ENCODE results near the gene ATF3. TPM values are rescaled to one million over a fixed set of nuclear protein-coding genes. Genes with fewer than 3 reads are reported as not detected.
"Not testable (repeated sequence)": the region's sequence is repeated elsewhere in the genome, so short reads cannot be mapped to it uniquely, and the experiment has no call there.

ATF3 gene
- total and polyA plus RNA-seq, 3 experiments from 2014 or later = 58.8 to 59.0 TPM; not detected in 1

DNA sequence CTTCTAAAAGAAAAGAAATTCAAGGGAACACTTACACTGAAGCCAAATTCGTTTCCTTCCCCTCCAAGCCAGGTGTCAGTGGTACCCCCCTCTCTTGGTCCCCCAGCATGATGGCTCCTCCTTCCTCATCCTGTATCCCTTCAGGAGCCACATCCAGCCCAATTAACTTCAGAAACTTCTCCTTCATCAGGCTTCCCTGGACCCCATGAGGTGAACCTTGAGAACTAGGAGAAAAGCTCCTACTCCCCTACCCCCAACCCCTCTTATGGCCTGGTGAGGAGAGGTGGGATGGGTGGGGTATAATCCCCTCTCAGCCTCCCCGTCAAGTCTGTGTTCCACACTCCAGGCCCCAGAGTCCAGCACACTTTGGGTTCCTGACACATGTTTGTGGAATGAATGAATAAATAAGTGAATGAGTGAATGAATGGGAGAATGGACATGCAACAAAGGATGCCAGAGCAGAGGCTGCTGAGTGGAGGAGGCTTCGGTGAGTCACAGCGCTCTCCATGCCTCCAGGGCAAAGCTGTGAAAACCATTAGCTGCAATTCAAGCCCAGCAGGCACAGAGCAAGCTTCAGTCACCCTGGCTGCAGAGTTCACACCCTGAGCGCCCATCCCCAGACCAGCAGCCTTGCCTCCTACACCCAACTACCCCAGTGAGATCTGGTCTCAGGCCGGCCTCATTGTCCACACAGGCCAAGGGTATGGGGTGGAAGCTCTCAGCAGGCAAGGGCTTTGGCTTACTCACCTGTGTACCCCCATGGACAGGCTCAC, 47.3 kb downstream of the ATF3 start:
- no peak overlapping the region for H3K27ac ChIP-seq (ENCODE audit: low read depth, low read length)
- Mint-ChIP-seq H3K27me3 (peaks cover 12 to 32% of the 10 kb centered on the region in 2 donors), H3K4me1 (no peaks in the 10 kb centered on the region), H3K4me3 (no peak overlapping the region), H3K27ac (no peak overlapping the region), H3K9me3 (no peaks in the 10 kb centered on the region), H3K36me3 (no peaks in the 10 kb centered on the region)
- no peaks in the 10 kb centered on the region for H3K9me3 ChIP-seq (ENCODE audit: low read length)
- no peaks in the 10 kb centered on the region for H3K36me3 ChIP-seq (ENCODE audit: insufficient read depth, low read length)
- ChIA-PET POLR2A (no interaction called here), CTCF (interaction anchor here (1.5 kb wide), 1 partner anchor 9 kb away, joined by 10 read pairs; no protein-coding TSS in a partner anchor)
- H3K4me1 ChIP-seq (ENCODE audit: insufficient read depth, low read length) = no peaks in the 10 kb centered on the region
- no peak for DNase-seq
- H3K27me3 ChIP-seq (ENCODE audit: insufficient read depth, low read length, poor library complexity, severe bottlenecking) = no peaks in the 10 kb centered on the region
- no peak overlapping the region for H3K4me3 ChIP-seq (ENCODE audit: low read length)

DNA sequence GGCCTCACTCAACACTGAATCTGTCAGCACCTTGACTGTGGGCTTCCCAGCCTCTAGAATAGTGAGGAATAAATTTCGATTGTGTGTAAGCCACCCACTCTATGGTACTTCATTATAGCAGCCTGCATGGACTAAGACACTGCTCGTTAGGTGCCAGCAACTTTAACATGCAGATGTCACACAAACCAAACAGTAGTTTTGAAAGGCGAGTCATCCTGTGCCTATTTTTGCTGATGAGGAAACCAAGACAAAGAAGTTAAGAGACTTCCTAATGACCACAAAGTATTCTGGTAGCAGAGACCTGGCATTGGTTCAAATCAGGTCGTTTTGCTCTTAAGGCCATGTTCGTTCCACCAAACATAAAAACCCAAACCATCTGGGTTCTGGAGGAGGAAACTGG, 48.2 kb downstream of the ATF3 start:
- H3K4me3 Mint-ChIP-seq = no peak overlapping the region
- Histone ChIP-seq H3K36me3 (ENCODE audit: insufficient read depth, low read length) (no peaks in the 10 kb centered on the region), H3K9me3 (ENCODE audit: low read length) (no peaks in the 10 kb centered on the region), H3K27me3 (ENCODE audit: insufficient read depth, low read length, poor library complexity, severe bottlenecking) (no peaks in the 10 kb centered on the region), H3K27ac (ENCODE audit: low read depth, low read length) (no peak overlapping the region), H3K4me1 (ENCODE audit: insufficient read depth, low read length) (no peaks in the 10 kb centered on the region), H3K4me3 (ENCODE audit: low read length) (no peak overlapping the region)
- H3K4me1 Mint-ChIP-seq = no peaks in the 10 kb centered on the region
- H3K9me3 Mint-ChIP-seq = no peaks in the 10 kb centered on the region
- DNase-seq = no peak
- no peak overlapping the region for H3K27ac Mint-ChIP-seq
- peaks cover 8 to 31% of the 10 kb centered on the region in 2 donors for H3K27me3 Mint-ChIP-seq
- ChIA-PET POLR2A (no interaction called here), CTCF (no interaction called here)
- no peaks in the 10 kb centered on the region for H3K36me3 Mint-ChIP-seq

DNA sequence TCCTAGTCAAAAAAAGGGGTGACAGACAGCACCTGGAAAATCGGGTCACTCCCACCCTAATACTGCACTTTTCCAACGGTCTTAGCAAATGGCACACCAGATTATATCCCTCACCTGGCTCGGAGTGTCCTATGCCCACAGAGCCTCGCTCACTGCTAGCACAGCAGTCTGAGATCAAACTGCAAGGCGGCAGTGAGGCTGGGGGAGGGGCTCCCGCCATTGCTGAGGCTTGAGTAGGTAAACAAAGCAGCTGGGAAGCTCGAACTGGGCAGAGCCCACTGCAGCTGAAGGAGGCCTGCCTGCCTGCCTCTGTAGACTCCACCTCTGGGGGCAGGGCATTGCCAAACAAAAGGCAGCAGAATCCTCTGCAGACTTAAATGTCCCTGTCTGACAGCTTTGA, 49.7 kb downstream of the ATF3 start:
- CTCF ChIA-PET; H3K4me3 Mint-ChIP-seq; H3K4me1 Mint-ChIP-seq; H3K36me3 ChIP-seq (ENCODE audit: insufficient read depth, low read length); DNase-seq; H3K9me3 Mint-ChIP-seq; H3K4me3 ChIP-seq (ENCODE audit: low read length); H3K36me3 Mint-ChIP-seq; H3K4me1 ChIP-seq (ENCODE audit: insufficient read depth, low read length); POLR2A ChIA-PET; H3K9me3 ChIP-seq (ENCODE audit: low read length); H3K27ac Mint-ChIP-seq; H3K27ac ChIP-seq (ENCODE audit: low read depth, low read length); H3K27me3 ChIP-seq (ENCODE audit: insufficient read depth, low read length, poor library complexity, severe bottlenecking): not testable (repeated sequence)
- peaks cover 8 to 30% of the 10 kb centered on the region in 2 donors for H3K27me3 Mint-ChIP-seq

DNA sequence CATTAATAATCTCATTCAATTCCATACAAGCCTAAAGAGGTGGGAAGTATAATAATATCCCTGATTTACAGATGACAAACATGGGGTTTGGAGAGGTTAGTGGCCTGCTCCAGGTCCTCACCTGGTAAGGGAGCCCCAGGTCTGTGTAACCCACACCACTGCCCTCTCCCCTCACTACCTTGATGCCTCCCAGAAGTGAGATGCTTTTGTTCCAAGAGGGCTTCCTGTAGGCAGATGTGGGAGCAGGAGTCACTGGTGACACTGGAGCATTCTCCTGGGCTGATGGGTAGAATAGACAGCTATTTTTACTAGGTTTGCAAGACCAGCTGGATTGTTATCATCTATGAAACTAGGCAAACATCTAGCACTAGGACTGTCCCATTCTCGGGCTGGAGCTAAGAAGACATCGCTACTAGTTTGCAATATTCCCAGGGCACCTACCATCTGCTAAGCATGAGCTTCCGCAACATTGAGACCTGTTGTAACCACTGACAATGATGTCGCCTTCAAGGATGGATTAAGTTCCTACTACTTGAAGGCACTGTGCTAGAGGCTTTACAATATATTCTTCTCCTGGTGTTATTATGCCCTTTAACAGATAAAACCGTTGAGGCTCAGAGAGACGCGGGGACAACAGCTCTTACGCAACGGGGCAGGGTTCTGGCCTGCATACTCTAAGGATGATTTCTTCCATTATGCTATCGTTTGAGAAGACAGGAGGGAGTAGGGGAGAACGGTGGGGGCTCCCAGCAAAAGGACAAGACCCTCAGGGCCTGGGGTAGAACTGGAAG, 56.0 kb downstream of the ATF3 start:
- Mint-ChIP-seq H3K4me1 (peaks cover 9 to 25% (median 14%) of the 10 kb centered on the region in 3 donors), H3K27ac (no peak overlapping the region), H3K36me3 (no peaks in the 10 kb centered on the region), H3K4me3 (no peak overlapping the region), H3K27me3 (no peaks in the 10 kb centered on the region), H3K9me3 (no peaks in the 10 kb centered on the region)
- no peaks in the 10 kb centered on the region for H3K36me3 ChIP-seq (ENCODE audit: insufficient read depth, low read length)
- H3K4me1 ChIP-seq (ENCODE audit: insufficient read depth, low read length) = peaks cover 8% of the 10 kb centered on the region
- ChIA-PET CTCF (interaction anchor here (0.6 to 2.3 kb wide), 39 partner anchors 10 to 339 kb away, joined by 3 to 27 read pairs (median 4); partner anchors contain the start of genes FLVCR1 and NSL1), POLR2A (no interaction called here)
- no peak for DNase-seq
- no peak overlapping the region for H3K27ac ChIP-seq (ENCODE audit: low read depth, low read length)
- H3K9me3 ChIP-seq (ENCODE audit: low read length) = no peaks in the 10 kb centered on the region
- H3K4me3 ChIP-seq (ENCODE audit: low read length) = no peak overlapping the region
- H3K27me3 ChIP-seq (ENCODE audit: insufficient read depth, low read length, poor library complexity, severe bottlenecking) = no peaks in the 10 kb centered on the region

DNA sequence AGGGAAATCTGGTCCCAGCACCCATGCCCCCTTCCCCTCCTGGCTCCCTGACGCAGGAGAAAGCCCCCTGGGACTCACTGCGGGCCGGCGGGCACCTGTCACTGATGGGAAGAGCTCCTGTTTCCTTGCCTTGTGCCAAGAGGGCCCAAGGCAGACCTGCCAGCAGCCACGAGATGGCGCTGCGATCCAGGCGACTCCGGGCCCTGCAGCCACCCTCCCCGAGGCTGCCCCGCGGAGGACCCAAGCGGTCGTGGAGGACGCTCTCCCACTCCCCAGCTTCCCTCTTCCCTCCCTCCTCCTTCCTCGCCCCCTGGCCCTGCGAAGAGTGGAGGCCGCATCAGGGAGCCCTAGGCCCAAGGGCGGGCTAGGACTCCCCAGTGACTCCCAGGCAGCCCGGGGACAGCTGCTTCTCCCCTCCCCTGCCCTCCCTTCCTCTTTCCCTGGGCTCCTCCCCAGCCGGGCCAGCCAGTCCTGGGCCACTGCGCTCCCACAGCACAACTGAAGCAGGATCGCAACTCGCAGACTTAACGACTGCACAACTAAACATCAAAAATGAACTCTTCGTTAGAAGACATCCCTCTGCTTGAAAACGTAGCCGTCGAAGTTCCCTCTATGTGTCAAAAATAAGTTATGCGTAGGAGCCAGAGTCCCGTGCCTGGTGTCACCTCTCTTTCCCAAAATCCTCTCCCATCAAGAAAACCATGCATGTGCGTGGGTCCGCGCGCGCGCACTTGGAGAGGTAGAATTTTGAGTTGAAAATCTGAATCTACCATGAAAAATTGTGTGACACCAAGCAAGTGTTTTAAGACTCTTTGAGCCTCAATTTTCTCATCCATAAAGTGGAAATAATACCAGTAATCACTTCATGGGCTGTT, 56.9 kb downstream of the ATF3 start:
- no peaks in the 10 kb centered on the region for H3K9me3 Mint-ChIP-seq
- Histone ChIP-seq H3K4me1 (ENCODE audit: insufficient read depth, low read length) (peaks cover 8% of the 10 kb centered on the region), H3K4me3 (ENCODE audit: low read length) (peak overlapping the region; percentile 50), H3K27me3 (ENCODE audit: insufficient read depth, low read length, poor library complexity, severe bottlenecking) (no peaks in the 10 kb centered on the region), H3K27ac (ENCODE audit: low read depth, low read length) (no peak overlapping the region), H3K36me3 (ENCODE audit: insufficient read depth, low read length) (no peaks in the 10 kb centered on the region), H3K9me3 (ENCODE audit: low read length) (no peaks in the 10 kb centered on the region)
- peaks cover 9 to 25% (median 14%) of the 10 kb centered on the region in 3 donors for H3K4me1 Mint-ChIP-seq
- ChIA-PET POLR2A (no interaction called here), CTCF (interaction anchor here (0.6 to 2.3 kb wide), 37 partner anchors 10 to 338 kb away, joined by 3 to 27 read pairs (median 4); partner anchors contain the start of genes FLVCR1 and NSL1)
- peaks cover 0 to 3% of the 10 kb centered on the region in 2 donors for H3K27me3 Mint-ChIP-seq
- no peaks in the 10 kb centered on the region for H3K36me3 Mint-ChIP-seq
- DNase-seq = peak; percentile 64 to 76 (median 71)
- H3K4me3 Mint-ChIP-seq = peak overlapping the region; percentile 12 to 78 (median 71)
- H3K27ac Mint-ChIP-seq = peak overlapping the region in 1 of 8 donors; percentile 50

DNA sequence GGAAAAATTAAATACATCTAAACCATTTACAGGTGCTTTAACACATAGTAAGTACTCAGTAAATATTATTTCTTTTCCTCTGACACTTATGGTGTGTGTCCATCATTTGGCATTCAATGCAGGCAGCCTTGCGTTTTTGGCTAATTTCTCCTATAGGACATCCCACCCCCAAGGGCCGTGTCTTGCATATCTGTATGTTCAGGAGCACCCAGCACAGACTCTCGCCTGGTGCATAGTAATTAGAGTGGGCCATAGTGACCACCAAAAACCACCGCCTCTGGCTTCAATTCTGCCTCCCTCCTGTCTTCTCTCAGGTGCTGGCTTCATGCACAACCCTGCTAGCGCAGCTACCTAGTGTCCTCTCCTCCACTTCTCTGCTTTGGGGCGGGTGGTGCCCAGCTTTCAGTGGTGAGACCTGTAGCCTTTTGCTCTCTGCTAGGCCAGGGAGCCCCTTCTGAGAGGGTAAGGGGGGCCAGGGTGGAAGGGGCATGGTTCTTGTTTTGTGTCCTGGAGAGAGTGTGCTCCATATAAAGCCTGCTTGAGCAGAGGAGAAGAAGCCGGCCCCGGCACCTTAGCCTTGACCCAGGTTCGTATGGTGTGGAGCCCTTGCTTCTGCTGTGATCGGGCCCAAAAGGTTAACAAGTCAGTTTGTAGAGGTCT, 57.7 kb downstream of the ATF3 start:
- ChIA-PET POLR2A (no interaction called here), CTCF (interaction anchor here (0.9 to 2.3 kb wide), 13 partner anchors 75 to 329 kb away, joined by 3 to 27 read pairs (median 5); partner anchors contain the start of gene FLVCR1)
- Histone ChIP-seq H3K36me3 (ENCODE audit: insufficient read depth, low read length) (no peaks in the 10 kb centered on the region), H3K27me3 (ENCODE audit: insufficient read depth, low read length, poor library complexity, severe bottlenecking) (no peaks in the 10 kb centered on the region), H3K27ac (ENCODE audit: low read depth, low read length) (no peak overlapping the region), H3K9me3 (ENCODE audit: low read length) (no peaks in the 10 kb centered on the region), H3K4me1 (ENCODE audit: insufficient read depth, low read length) (peaks cover 8% of the 10 kb centered on the region), H3K4me3 (ENCODE audit: low read length) (no peak overlapping the region)
- DNase-seq = no peak
- H3K36me3 Mint-ChIP-seq = no peaks in the 10 kb centered on the region
- peaks cover 9 to 25% (median 14%) of the 10 kb centered on the region in 3 donors for H3K4me1 Mint-ChIP-seq
- peaks cover 2 to 7% of the 10 kb centered on the region in 2 donors for H3K27me3 Mint-ChIP-seq
- H3K4me3 Mint-ChIP-seq = no peak overlapping the region
- H3K27ac Mint-ChIP-seq = peak overlapping the region in 2 of 8 donors; percentile 64 to 70
- no peaks in the 10 kb centered on the region for H3K9me3 Mint-ChIP-seq

Measured in CD8-positive, alpha-beta memory T cell (primary cell).